Stimulated activated naive B cell treated with anti-CD40 and anti-IgM and Interleukin-4, amounts not matched to agents 10 μg/mL and 1 μg/mL and 100 μg/mL, for 72 hours (primary cell): ENCODE data around the gene FBXO31.

Source experiments
- ATAC-seq, 2 donors: fragments of 150-1000 bp; cut with Tn5 transposase; replicated peaks; 2 replicates each; pipeline ENCODE4 v1.10.0; 2021; ENCODE audit warnings: moderate library complexity in 1 of 2
- DNase-seq: peaks from one replicate; pipeline ENCODE4 v3.0.0; 2021
- H3K27ac Mint-ChIP-seq: one replicate; pipeline ENCODE4 v1.8.0; 2022; ENCODE audit warnings: mild to moderate bottlenecking, mixed read lengths
- H3K27me3 Mint-ChIP-seq, 2 donors: one replicate each; pipeline ENCODE4 v1.8.0; 2022; ENCODE audit warnings: mixed read lengths in 2 of 2
- H3K36me3 Mint-ChIP-seq, 2 donors: one replicate each; pipeline ENCODE4 v1.8.0; 2022; ENCODE audit warnings: mixed read lengths in 2 of 2, mild to moderate bottlenecking in 1 of 2
- H3K4me1 Mint-ChIP-seq, 2 donors: one replicate each; pipeline ENCODE4 v1.8.0; 2022; ENCODE audit warnings: mixed read lengths in 2 of 2, mild to moderate bottlenecking in 1 of 2
- H3K4me3 Mint-ChIP-seq, 2 donors: one replicate each; pipeline ENCODE4 v1.8.0; 2022; ENCODE audit warnings: mild to moderate bottlenecking in 2 of 2, mixed read lengths in 2 of 2, moderate library complexity in 1 of 2
- H3K9me3 Mint-ChIP-seq, 2 donors: one replicate each; pipeline ENCODE4 v1.8.0; 2022; ENCODE audit warnings: mixed read lengths in 2 of 2, mild to moderate bottlenecking in 1 of 2

The FBXO31 gene

DNA sequence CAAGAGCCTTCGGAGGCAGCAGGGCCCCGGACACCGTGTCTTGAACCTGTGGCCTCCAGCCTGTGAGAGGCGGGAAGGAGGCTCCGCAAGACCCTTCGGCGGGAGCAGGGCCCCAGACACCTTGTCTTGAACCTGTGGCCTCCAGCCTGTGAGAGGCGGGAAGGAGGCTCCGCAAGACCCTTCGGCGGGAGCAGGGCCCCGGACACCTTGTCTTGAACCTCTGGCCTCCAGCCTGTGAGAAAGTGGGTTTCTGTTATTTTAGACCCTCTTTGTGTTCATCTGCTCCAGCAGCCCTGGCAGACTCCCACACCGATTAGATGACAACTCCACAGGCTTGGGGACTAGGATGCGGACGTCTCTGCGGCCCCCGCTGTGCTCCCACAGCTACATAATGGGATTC lies 30.0 kb downstream of the FBXO31 start:
- H3K4me1 Mint-ChIP-seq: peaks cover 0 to 3% of the 10 kb centered on the region in 2 donors

GRCh38 chr16:87352818-87353217 lies 30.8 kb downstream of the FBXO31 start:
- Mint-ChIP-seq H3K4me3 (no peak overlapping the region), H3K27ac (no peak overlapping the region), H3K4me1 (peaks cover 0 to 3% of the 10 kb centered on the region in 2 donors), H3K27me3 (no peaks in the 10 kb centered on the region), H3K36me3 (peaks cover 19 to 34% of the 10 kb centered on the region in 2 donors), H3K9me3 (no peaks in the 10 kb centered on the region)
- DNase-seq (no peak), ATAC-seq (no peak)

More for the DNA sequence above, 30.0 kb downstream of the FBXO31 start:
- no peak overlapping the region for H3K4me3 Mint-ChIP-seq
- ATAC-seq: no peak
- H3K27me3 Mint-ChIP-seq: no peaks in the 10 kb centered on the region
- H3K27ac Mint-ChIP-seq: no peak overlapping the region
- no peaks in the 10 kb centered on the region for H3K9me3 Mint-ChIP-seq
- DNase-seq: no peak
- peaks cover 17 to 34% of the 10 kb centered on the region in 2 donors for H3K36me3 Mint-ChIP-seq

DNA sequence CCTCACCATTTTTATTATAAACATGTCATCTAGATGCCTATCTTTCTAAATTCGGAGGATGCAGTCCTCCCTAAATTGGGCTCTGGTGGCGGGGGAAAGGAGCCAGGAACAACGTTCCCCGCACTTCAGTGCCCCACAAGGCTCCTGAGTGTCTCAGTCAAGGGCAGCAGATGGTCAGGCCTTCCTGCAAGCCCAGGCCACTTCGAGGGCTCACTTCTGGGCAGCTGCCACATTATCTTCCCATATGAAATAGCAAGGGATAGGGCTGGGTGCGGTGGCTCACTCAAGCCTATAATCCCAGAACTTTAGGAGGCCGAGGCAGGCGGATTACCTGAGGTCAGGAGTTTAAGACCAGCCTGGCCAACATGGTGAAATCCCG lies 32.3 kb downstream of the FBXO31 start:
- Mint-ChIP-seq H3K27me3 (no peaks in the 10 kb centered on the region), H3K9me3 (no peaks in the 10 kb centered on the region), H3K27ac (no peak overlapping the region), H3K4me3 (no peak overlapping the region), H3K4me1 (peaks cover 0 to 3% of the 10 kb centered on the region in 2 donors), H3K36me3 (peaks cover 24 to 35% of the 10 kb centered on the region in 2 donors)
- ATAC-seq (no peak), DNase-seq (no peak)

DNA sequence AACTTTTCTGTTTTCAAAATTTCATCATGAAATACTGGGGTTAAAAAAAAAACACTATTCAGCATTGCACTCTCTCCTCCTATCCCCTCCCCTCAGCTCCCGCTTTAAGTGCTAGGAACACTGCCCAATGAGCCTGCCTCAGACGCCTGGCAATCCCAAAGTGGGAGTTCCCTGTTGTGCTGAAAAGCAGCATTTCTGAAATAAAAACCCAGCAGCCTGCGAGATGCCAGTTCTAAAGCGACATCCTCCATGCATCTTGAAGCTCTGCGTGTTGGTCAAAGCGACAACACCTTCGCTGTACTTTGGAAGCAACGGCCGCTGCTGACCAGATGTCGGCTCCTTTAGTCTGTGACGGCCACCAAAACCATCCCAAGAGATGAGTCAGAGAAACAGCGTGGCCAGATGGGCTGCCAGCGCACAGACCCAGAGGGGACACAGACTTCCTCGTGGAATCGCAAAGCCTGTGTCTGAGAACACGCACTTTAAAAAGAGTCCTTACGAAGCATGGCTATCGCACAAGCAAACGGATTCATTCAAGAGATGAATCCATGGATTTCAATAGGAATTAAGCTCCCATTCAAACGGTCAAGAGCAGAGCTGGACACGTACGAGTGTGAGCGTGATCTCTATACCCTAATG lies 32.8 kb downstream of the FBXO31 start:
- Mint-ChIP-seq H3K36me3 (peaks cover 28 to 35% of the 10 kb centered on the region in 2 donors), H3K9me3 (no peaks in the 10 kb centered on the region), H3K4me3 (no peak overlapping the region), H3K27me3 (no peaks in the 10 kb centered on the region), H3K4me1 (peaks cover under 1 to 4% of the 10 kb centered on the region in 2 donors), H3K27ac (no peak overlapping the region)
- DNase-seq (no peak), ATAC-seq (no peak)

GRCh38 chr16:87350031-87350430 lies 33.5 kb downstream of the FBXO31 start:
- ATAC-seq: no peak
- Mint-ChIP-seq H3K27ac (no peak overlapping the region), H3K4me1 (peaks cover 8 to 10% of the 10 kb centered on the region in 2 donors), H3K9me3 (no peaks in the 10 kb centered on the region), H3K27me3 (no peaks in the 10 kb centered on the region), H3K4me3 (no peak overlapping the region), H3K36me3 (peaks cover 32 to 37% of the 10 kb centered on the region in 2 donors)
- DNase-seq: no peak

- Mint-ChIP-seq H3K9me3 (no peaks in the 10 kb centered on the region), H3K4me1 (peaks cover 10% of the 10 kb centered on the region in 2 donors), H3K27ac (no peak overlapping the region), H3K27me3 (no peaks in the 10 kb centered on the region), H3K36me3 (peaks cover 41 to 42% of the 10 kb centered on the region in 2 donors), H3K4me3 (no peak overlapping the region)
- no peak for DNase-seq
- no peak for ATAC-seq
Observed at GRCh38 chr16:87348616-87349157, 34.9 kb downstream of the FBXO31 start.

DNA sequence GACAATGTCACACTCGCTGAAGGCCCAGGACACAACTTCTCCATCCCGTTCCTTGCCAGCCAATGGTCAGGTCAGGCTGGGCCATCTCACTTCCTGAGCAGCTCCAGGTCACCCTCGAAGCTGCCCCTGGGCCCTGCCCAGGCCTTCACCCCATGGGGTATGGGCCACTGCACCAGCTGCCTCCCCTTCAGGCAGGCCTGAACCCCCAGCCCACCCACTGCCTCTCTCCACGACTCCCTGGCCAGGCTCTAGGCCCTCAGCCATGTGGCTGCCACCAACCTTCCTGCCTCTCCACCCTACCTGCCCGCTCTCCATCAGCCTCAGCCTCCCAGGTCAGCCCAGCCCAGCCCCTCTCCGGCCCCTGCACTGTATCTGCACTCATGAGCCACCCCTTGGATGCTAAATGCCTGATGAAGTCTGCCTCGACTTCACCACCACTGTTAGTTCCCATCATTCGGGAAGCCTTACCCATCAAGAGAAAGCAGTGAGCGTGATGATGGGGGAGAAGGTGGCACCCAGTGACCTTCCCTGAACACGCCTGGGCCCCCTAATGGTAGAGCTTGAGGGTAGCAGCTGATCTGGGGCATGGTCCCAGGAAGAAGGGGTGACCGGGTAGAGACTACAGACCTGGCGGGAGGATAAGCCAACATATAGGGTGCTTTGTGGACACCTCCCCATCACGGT lies 35.5 kb downstream of the FBXO31 start:
- peaks cover 10% of the 10 kb centered on the region in 2 donors for H3K4me1 Mint-ChIP-seq
- peaks cover 44 to 45% of the 10 kb centered on the region in 2 donors for H3K36me3 Mint-ChIP-seq
- H3K4me3 Mint-ChIP-seq: no peak overlapping the region
- H3K27me3 Mint-ChIP-seq: no peaks in the 10 kb centered on the region
- no peaks in the 10 kb centered on the region for H3K9me3 Mint-ChIP-seq
- DNase-seq (no peak), ATAC-seq (no peak)
- peak overlapping the region; percentile 75 for H3K27ac Mint-ChIP-seq

GRCh38 chr16:87346517-87347060 lies 37.0 kb downstream of the FBXO31 start:
- no peak overlapping the region for H3K27ac Mint-ChIP-seq
- H3K36me3 Mint-ChIP-seq: peaks cover 52 to 55% of the 10 kb centered on the region in 2 donors
- ATAC-seq: no peak
- H3K4me3 Mint-ChIP-seq: no peak overlapping the region
- no peaks in the 10 kb centered on the region for H3K9me3 Mint-ChIP-seq
- H3K27me3 Mint-ChIP-seq: no peaks in the 10 kb centered on the region
- DNase-seq: no peak
- H3K4me1 Mint-ChIP-seq: peaks cover 10% of the 10 kb centered on the region in 2 donors

DNA sequence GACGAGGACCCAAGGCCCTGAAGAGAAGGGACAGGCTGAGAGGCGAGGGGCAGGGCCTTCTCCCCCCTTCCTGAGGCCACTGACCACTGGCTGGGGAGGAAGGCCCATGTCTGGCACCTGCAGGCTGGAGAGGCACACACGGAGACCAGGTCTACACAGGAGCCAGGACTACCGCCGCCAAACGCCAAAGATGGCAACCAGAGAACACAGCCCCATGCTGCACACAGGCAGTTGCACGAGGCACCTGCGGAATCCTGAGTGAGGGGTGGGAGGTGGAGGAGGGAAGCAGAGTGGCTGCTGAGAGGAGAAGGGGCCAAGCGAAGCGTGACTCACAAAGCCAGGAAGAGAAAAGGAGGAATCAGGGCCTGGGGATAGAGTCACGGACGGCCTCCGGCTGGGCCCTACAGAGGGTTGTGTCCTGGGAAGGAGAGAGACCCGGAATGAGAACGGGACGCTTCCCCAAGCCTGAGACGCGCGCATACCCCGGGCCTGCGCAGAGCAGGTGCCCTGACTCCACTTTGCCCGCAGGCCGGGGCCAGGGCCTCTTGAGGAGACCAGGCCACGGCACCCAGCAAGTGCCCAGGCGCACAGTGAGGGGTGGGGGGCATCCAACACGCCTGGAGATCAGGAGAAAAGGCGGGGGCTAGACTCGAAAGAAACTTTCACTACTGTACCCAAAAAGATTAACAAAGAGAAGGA lies 37.7 kb downstream of the FBXO31 start:
- no peak for ATAC-seq
- Mint-ChIP-seq H3K9me3 (no peaks in the 10 kb centered on the region), H3K27ac (peak overlapping the region; percentile 94), H3K4me3 (peak overlapping the region in 1 of 2 donors; percentile 44), H3K4me1 (peaks cover 10% of the 10 kb centered on the region in 2 donors), H3K27me3 (no peaks in the 10 kb centered on the region), H3K36me3 (peaks cover 52 to 58% of the 10 kb centered on the region in 2 donors)
- DNase-seq: no peak

DNA sequence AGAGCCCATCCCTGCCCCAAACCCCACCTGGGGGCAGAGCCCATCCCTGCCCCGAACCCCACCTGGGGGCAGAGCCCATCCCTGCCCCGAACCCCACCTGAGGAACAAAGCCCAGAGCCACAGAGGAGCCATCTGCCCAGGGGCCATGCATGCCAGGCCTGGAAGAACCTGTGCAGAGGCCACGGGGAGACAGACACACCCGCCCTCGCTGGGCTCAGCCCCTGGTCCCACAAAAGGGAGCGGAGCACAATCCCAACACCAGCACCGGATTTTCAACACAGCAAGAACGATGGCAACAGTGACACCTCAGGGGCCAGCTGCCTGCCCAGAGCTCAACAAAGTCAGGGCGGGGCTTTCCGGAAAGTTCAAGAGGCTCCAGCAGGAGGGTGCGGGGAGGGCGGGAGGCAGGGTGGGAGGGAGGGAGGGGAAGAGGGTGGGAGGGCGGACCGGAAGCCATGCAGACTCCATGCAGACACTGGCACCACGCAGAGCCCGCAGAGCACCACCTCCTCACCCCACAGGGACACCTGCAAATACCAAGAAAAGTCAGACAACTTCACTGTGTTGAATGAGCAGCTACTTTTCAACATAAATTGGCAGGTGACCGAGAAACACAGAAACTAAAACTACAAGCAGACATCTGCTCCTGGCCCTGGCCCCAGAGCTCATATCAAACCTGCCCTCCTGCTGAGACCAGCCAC lies 38.5 kb downstream of the FBXO31 start:
- DNase-seq (peak; percentile 11), ATAC-seq (peak; percentile 77 to 79)
- Mint-ChIP-seq H3K4me3 (peak overlapping the region in 1 of 2 donors; percentile 44), H3K36me3 (peaks cover 53 to 64% of the 10 kb centered on the region in 2 donors), H3K4me1 (peaks cover 10% of the 10 kb centered on the region in 2 donors), H3K9me3 (no peaks in the 10 kb centered on the region), H3K27me3 (no peaks in the 10 kb centered on the region), H3K27ac (peak overlapping the region; percentile 94)

DNA sequence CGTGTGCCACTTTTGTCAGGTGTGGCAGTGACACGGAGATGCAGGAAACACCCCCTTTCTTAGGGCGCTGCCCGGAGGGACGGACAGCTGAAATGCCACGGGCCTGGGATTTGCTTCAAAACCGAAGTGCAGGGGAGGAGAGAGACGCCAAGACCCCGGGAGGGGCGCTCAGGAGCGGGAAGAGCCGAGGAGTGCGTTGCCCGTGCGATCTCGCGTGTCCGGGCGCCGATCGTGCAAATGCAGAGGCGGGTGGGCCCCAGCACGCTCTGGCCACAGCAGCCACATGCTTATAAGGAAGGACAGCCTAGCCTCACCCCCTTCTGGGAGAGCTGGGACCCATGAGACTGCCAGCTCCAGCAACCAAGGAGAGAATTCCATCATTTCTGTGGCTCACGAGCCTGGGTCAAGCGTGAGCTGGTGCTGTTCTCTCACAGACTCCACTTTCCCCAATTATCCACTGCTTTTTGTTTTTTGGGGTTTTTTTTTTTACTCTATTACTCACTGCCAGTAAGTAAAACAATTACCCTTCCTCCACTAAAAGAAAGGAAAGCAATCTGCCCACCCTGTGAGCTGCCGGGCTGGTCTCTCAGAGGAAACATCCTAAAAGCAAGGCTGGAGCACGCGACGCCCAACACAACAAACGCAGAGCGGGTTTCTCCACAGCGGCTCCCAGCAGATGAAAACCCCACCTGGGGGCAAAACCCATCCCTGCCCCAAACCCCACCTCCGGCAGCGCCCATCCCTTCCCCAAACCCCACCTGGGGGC lies 39.2 kb downstream of the FBXO31 start:
- Mint-ChIP-seq H3K27ac (no peak overlapping the region), H3K27me3 (no peaks in the 10 kb centered on the region), H3K9me3 (no peaks in the 10 kb centered on the region), H3K36me3 (peaks cover 58 to 66% of the 10 kb centered on the region in 2 donors), H3K4me1 (peaks cover 7 to 10% of the 10 kb centered on the region in 2 donors), H3K4me3 (no peak overlapping the region)
- DNase-seq: no peak
- ATAC-seq: no peak

DNA sequence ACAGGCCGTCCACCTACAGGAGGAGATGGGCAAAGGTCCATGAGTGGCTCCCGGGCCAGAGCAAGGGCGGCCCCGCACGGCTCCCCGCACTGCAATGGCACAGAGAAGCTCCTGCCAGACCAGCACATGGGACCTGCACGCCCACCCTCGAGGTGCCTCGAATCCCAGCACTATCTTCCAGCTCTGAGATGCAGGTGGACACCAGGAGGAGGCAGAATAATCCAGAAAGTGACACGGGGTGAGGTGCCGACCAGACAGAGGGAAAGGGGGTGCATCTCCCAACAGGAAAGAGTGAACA lies 39.9 kb downstream of the FBXO31 start:
- no peak overlapping the region for H3K4me3 Mint-ChIP-seq
- peaks cover 10% of the 10 kb centered on the region in 2 donors for H3K4me1 Mint-ChIP-seq
- H3K27me3 Mint-ChIP-seq: no peaks in the 10 kb centered on the region
- DNase-seq: no peak
- H3K9me3 Mint-ChIP-seq: peaks cover 0 to 2% of the 10 kb centered on the region in 2 donors
- H3K36me3 Mint-ChIP-seq: peaks cover 63 to 67% of the 10 kb centered on the region in 2 donors
- H3K27ac Mint-ChIP-seq: peak overlapping the region; percentile 25
- no peak for ATAC-seq

- no peak overlapping the region for H3K4me3 Mint-ChIP-seq
- DNase-seq: no peak
- H3K27me3 Mint-ChIP-seq: no peaks in the 10 kb centered on the region
- peaks cover 59 to 64% of the 10 kb centered on the region in 2 donors for H3K36me3 Mint-ChIP-seq
- peak overlapping the region; percentile 14 for H3K27ac Mint-ChIP-seq
- no peak for ATAC-seq
- H3K4me1 Mint-ChIP-seq: peaks cover 10 to 11% of the 10 kb centered on the region in 2 donors
- peaks cover 0 to 2% of the 10 kb centered on the region in 2 donors for H3K9me3 Mint-ChIP-seq
Observed at GRCh38 chr16:87342978-87343752, 40.4 kb downstream of the FBXO31 start.
